T-helper 1 cell treated with Interleukin-12 subunit alpha and Interleukin-12 subunit beta and Interleukin-4 antibody, amounts not matched to agents 30 μg/mL and 1 μg/mL, for 36 hours (primary cell): ENCODE data around the gene CD47.

Experiments
- H3K27ac Mint-ChIP-seq: one replicate; pipeline ENCODE4 v1.8.0; 2021; ENCODE audit warnings: mild to moderate bottlenecking, mixed read lengths
- H3K27me3 Mint-ChIP-seq: one replicate; pipeline ENCODE4 v1.8.0; 2021; ENCODE audit warnings: low read depth, mixed read lengths
- H3K36me3 Mint-ChIP-seq: one replicate; pipeline ENCODE4 v1.8.0; 2021; ENCODE audit warnings: low read depth, mixed read lengths
- H3K4me1 Mint-ChIP-seq: one replicate; pipeline ENCODE4 v1.8.0; 2021; ENCODE audit warnings: low read depth, mixed read lengths
- H3K4me3 Mint-ChIP-seq: one replicate; pipeline ENCODE4 v1.8.0; 2021; ENCODE audit warnings: mild to moderate bottlenecking, moderate library complexity, mixed read lengths
- H3K9me3 Mint-ChIP-seq: one replicate; pipeline ENCODE4 v1.8.0; 2021; ENCODE audit warnings: mixed read lengths

Gene CD47

GRCh38 chr3:108090701-108091497, at the start of gene CD47:
TSS of gene CD47 (minus strand) at chr3:108091031. CDS start at chr3:108090908, 123 bp downstream.
- Mint-ChIP-seq H3K4me1 (peaks cover 19% of the 10 kb centered on the region), H3K27ac (peak within 1 kb of the TSS; percentile 99), H3K36me3 (peaks cover 10% of the 10 kb centered on the region)

DNA sequence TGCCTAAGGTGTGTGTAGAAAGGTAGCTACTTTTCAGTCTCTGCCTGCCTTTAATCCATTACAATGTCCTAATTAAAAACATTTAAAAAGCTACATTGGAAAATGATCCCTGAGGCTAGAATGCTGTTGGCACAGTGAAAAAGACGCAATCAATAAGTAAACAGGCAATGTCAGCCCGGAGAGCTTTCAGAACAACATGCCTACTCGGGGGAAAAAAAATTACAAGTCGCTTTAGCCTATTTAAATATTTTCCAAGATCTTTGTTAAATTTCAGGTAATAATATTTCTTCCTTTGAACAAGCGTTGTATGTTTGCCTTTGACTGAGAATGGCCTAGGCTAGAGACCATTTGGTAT, 46.6 kb upstream of the CD47 start:
- H3K27ac Mint-ChIP-seq = no peak overlapping the region

More at GRCh38 chr3:108090701-108091497, at the start of gene CD47:
- H3K27me3 Mint-ChIP-seq = peaks cover 15% of the 10 kb centered on the region
- H3K9me3 Mint-ChIP-seq = peaks cover 4% of the 10 kb centered on the region
- H3K4me3 Mint-ChIP-seq = peak within 1 kb of the TSS; percentile 99

DNA sequence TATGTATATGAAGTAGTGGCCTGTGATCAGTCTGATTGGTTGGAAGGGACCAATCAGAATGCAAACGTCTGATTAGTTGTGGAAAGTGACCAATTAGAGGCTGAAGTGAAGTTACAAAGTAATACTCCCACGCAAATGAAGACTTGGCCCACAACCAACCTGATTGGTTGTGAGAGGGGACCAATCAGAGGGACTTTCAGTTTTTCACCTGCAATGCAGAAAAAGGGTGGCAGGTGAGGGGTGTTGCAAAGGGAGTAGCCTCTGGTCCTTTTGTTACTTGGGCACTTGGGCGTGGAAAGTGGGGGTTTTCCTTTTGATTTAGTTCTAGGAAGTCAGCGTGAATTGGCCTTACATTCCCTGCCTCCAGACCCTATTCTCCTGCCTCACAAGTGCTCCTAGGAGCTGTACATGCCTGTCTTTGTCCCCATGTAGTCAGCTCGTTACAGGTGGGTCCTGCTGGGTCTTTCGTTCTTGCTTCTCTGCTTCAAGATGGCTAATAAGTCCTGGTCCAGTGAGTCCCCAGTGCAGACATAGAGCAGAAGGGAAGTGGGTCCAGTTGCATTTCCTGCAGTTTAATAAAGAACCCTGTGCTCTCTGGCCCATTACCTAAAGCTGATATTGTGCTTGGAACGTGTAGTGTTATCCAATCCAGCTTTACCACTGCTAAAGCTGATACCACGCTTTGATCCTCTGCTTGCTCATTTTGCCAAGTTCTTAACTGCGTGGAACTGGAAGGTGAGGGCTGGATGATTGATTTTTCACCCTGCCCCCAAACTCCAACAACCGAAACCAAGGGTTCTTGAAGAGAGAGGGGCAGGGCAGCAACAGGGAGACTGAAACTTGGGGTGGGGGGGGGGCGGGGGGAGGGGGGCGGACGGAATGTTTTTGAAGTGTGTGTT, 46.0 kb upstream of the CD47 start:
- no peaks in the 10 kb centered on the region for H3K9me3 Mint-ChIP-seq
- H3K27me3 Mint-ChIP-seq = no peaks in the 10 kb centered on the region
- no peak overlapping the region for H3K27ac Mint-ChIP-seq
- peaks cover 40% of the 10 kb centered on the region for H3K4me1 Mint-ChIP-seq
- peaks cover 66% of the 10 kb centered on the region for H3K36me3 Mint-ChIP-seq
- H3K4me3 Mint-ChIP-seq = no peak overlapping the region

More for the DNA sequence above, 46.6 kb upstream of the CD47 start:
- no peaks in the 10 kb centered on the region for H3K9me3 Mint-ChIP-seq
- H3K4me3 Mint-ChIP-seq = no peak overlapping the region
- peaks cover 35% of the 10 kb centered on the region for H3K4me1 Mint-ChIP-seq
- H3K27me3 Mint-ChIP-seq = no peaks in the 10 kb centered on the region
- peaks cover 65% of the 10 kb centered on the region for H3K36me3 Mint-ChIP-seq

DNA sequence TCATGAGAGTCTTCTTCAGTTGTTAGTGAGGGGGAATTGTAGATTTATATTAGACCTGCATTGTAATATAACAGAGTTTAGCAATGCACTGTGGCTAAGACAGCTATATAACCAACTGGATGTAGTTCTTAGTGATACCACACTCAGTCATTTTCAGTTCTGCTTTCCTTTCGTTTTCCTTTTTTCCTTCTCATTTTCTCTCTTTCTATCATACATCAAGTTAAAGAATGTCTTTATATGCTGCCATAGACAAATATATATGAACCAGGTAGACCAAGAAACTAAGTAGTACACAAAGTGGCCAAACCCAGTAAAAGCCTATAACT, 43.7 kb upstream of the CD47 start:
- H3K27ac Mint-ChIP-seq = peak overlapping the region; percentile 87
- peak overlapping the region; percentile 80 for H3K4me3 Mint-ChIP-seq
- H3K4me1 Mint-ChIP-seq = peaks cover 59% of the 10 kb centered on the region
- H3K36me3 Mint-ChIP-seq = peaks cover 73% of the 10 kb centered on the region
- no peaks in the 10 kb centered on the region for H3K9me3 Mint-ChIP-seq
- no peaks in the 10 kb centered on the region for H3K27me3 Mint-ChIP-seq

- no peaks in the 10 kb centered on the region for H3K27me3 Mint-ChIP-seq
- peak overlapping the region; percentile 87 for H3K27ac Mint-ChIP-seq
- H3K4me3 Mint-ChIP-seq = peak overlapping the region; percentile 80
- H3K9me3 Mint-ChIP-seq = no peaks in the 10 kb centered on the region
- peaks cover 75% of the 10 kb centered on the region for H3K36me3 Mint-ChIP-seq
- H3K4me1 Mint-ChIP-seq = peaks cover 58% of the 10 kb centered on the region
Observed at GRCh38 chr3:108133858-108134554, 43.2 kb upstream of the CD47 start.

- no peaks in the 10 kb centered on the region for H3K27me3 Mint-ChIP-seq
- peak overlapping the region; percentile 56 for H3K27ac Mint-ChIP-seq
- H3K4me3 Mint-ChIP-seq = peak overlapping the region; percentile 68
- H3K4me1 Mint-ChIP-seq = peaks cover 67% of the 10 kb centered on the region
- H3K36me3 Mint-ChIP-seq = peaks cover 78% of the 10 kb centered on the region
- H3K9me3 Mint-ChIP-seq = peaks cover 8% of the 10 kb centered on the region
Observed at GRCh38 chr3:108133048-108133369, 42.2 kb upstream of the CD47 start.

DNA sequence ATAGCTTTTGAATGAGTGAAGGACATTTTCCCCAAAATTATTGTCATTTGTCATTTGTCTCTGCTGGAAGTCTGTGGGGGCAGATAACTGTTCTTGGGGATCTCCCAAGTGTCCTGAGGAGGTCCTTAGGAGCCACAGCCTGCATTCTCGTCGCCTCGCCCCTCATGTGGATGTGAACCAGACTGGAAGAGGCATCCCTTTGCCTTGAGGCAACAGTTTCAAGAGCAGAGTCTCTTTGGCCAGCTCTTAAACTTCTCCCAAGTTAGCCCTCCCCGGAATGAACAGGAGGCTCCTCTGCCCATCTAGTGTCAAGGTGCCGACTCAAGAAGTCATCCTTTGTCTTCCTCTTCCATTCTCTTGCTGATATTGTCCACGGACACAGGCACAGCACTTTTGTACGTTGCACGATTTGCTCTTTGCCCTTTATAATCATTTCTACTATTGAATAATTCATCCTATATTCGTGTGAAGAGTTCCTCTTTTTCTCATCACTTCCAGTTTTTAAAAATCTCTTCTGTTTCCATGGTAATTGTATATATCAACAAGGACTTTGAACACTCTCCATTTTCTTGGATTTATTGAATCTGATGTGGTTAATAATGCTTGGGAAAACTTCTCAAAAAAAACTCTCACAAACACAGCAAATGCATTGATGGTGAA, 40.8 kb upstream of the CD47 start:
- peaks cover 73% of the 10 kb centered on the region for H3K4me1 Mint-ChIP-seq
- H3K36me3 Mint-ChIP-seq = peaks cover 73% of the 10 kb centered on the region
- H3K27ac Mint-ChIP-seq = no peak overlapping the region
- H3K27me3 Mint-ChIP-seq = no peaks in the 10 kb centered on the region
- peaks cover 11% of the 10 kb centered on the region for H3K9me3 Mint-ChIP-seq
- peak overlapping the region; percentile 41 for H3K4me3 Mint-ChIP-seq

DNA sequence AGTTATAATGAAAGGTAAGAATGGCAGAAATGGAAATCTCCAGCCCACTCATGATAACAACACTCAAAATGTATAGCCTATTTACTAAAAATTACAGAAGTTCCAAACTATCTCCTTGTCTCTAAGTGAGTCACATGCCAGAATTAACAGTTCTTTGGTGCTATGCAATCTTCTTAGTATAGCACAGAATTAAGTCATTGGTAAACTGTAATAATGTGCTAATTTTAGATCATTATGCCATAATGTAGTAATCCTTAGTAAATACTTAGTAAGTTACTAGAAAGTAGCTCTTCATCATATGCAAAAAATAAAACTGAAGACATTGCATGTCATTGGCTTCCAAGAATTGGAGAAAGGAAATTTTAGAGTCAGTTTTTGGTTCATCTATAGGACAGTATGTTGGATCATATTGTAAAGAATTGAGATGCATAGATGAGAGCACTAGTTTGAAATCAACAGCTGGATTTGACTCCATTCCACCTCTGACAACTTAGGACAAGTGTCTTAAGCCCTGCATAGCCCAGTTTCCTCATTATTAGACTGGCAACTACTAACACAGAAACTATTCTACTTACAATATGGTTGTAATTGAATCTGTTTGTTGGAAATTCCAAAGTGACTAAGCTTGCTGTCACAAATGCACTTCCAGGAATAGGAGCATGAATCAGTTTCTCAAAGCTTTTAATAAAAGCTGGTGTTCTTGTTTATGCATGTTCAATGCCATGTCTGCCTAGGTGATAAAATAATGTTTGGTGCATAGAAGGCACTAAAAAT, 40.1 kb upstream of the CD47 start:
- no peak overlapping the region for H3K27ac Mint-ChIP-seq
- H3K9me3 Mint-ChIP-seq = peaks cover 11% of the 10 kb centered on the region
- H3K4me3 Mint-ChIP-seq = no peak overlapping the region
- H3K4me1 Mint-ChIP-seq = peaks cover 73% of the 10 kb centered on the region
- H3K27me3 Mint-ChIP-seq = no peaks in the 10 kb centered on the region
- peaks cover 67% of the 10 kb centered on the region for H3K36me3 Mint-ChIP-seq

GRCh38 chr3:108130236-108130635, 39.4 kb upstream of the CD47 start:
- Mint-ChIP-seq H3K27ac (peak overlapping the region; percentile 11), H3K4me1 (peaks cover 76% of the 10 kb centered on the region), H3K36me3 (peaks cover 65% of the 10 kb centered on the region), H3K27me3 (no peaks in the 10 kb centered on the region), H3K9me3 (peaks cover 11% of the 10 kb centered on the region), H3K4me3 (no peak overlapping the region)

- H3K9me3 Mint-ChIP-seq = peaks cover 11% of the 10 kb centered on the region
Observed at GRCh38 chr3:108127301-108127988, 36.6 kb upstream of the CD47 start.

DNA sequence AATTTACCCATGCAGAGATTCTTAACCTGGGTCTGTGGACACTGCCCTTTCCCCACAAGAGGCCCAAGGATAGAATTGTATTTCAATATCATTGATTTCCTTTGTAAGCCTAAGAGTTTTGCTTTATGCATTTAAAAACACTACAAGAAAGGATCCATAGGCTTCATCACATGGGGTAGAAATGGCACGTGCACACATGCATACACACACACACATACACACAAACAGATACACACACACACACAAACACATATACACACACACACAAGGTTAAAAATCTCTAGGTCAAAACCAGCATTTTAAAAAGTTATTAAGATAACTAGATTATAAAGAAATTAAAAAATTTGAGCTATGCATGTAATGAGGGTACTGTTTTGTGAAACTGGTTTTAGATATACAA, 35.5 kb upstream of the CD47 start:
- H3K4me1 Mint-ChIP-seq = peaks cover 62% of the 10 kb centered on the region
- H3K4me3 Mint-ChIP-seq = peak overlapping the region; percentile 90
- H3K36me3 Mint-ChIP-seq = peaks cover 38% of the 10 kb centered on the region
- peaks cover 3% of the 10 kb centered on the region for H3K27me3 Mint-ChIP-seq
- peaks cover 11% of the 10 kb centered on the region for H3K9me3 Mint-ChIP-seq
- peak overlapping the region; percentile 100 for H3K27ac Mint-ChIP-seq

More at GRCh38 chr3:108127301-108127988, 36.6 kb upstream of the CD47 start:
- peaks cover 48% of the 10 kb centered on the region for H3K36me3 Mint-ChIP-seq
- peak overlapping the region; percentile 97 for H3K27ac Mint-ChIP-seq
- no peaks in the 10 kb centered on the region for H3K27me3 Mint-ChIP-seq
- H3K4me3 Mint-ChIP-seq = peak overlapping the region; percentile 95
- peaks cover 69% of the 10 kb centered on the region for H3K4me1 Mint-ChIP-seq

DNA sequence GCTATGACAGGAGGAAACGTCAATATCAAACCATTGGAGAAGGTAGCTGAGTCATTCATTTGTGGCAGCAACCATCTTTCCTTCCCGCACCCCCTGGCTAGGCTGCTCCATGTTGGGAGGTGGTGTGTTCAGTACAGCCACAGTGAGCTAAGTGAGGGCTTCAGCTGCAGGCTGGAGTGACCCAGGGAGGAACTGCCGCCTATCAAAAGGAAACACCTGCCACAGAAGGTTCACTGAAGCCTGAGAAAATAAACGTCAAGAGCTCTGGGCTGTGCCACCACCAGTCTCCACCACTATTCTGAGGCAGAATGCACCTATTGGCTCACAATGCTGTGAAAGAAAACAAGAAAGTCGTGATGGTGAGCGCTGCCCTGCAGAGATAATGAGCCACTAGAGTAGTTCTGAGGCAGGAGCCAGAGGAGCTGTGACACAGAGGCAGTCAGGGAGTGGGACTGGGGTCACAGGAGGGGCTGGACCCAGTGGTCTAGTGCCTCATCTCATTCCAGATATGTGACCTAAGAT, 34.8 kb upstream of the CD47 start:
- H3K4me1 Mint-ChIP-seq = peaks cover 55% of the 10 kb centered on the region
- peaks cover 30% of the 10 kb centered on the region for H3K36me3 Mint-ChIP-seq
- H3K9me3 Mint-ChIP-seq = peaks cover 11% of the 10 kb centered on the region
- H3K27ac Mint-ChIP-seq = peak overlapping the region; percentile 100
- peak overlapping the region; percentile 90 for H3K4me3 Mint-ChIP-seq
- peaks cover 3% of the 10 kb centered on the region for H3K27me3 Mint-ChIP-seq

DNA sequence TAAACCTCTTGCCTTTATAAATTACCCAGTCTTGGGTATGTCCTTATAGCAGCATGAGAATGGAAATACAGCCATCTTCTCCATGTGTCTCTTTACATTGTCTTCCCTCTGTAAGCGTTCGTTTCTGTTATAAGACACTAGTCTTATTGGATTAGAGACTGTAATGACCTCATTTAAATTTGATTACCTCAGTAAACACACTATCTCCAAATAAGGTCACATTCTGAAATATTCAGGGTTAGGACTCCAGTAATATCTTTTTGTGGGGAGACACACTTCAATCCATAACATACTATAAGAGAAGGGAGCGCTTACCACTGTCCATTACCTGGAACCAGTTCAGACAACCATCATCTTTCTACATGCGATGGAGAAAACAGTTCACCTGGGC, 34.3 kb upstream of the CD47 start:
- Mint-ChIP-seq H3K36me3 (peaks cover 29% of the 10 kb centered on the region), H3K9me3 (peaks cover 11% of the 10 kb centered on the region), H3K27me3 (peaks cover 3% of the 10 kb centered on the region), H3K4me1 (peaks cover 53% of the 10 kb centered on the region), H3K27ac (peak overlapping the region; percentile 100), H3K4me3 (peak overlapping the region; percentile 90)
